HG02571 (cell line): ENCODE measurements around the gene MBOAT7.

Experiments
- ATAC-seq: cut with Tn5 transposase; IDR thresholded peaks from one replicate; pipeline ENCODE4 v1.9.1; 2021; ENCODE audit warnings: mild to moderate bottlenecking, moderate library complexity; ENCODE audit not compliant: unreplicated experiment

The MBOAT7 gene

GRCh38 chr19:54164369-54165068 is 24.9 kb downstream of the MBOAT7 start:
- no peak for ATAC-seq

- no peak for ATAC-seq
Measured at GRCh38 chr19:54162884-54163283, 26.5 kb downstream of the MBOAT7 start.

- no peak for ATAC-seq
Measured at GRCh38 chr19:54162241-54162805, 27.1 kb downstream of the MBOAT7 start.

- no peak for ATAC-seq
Measured at GRCh38 chr19:54160854-54161253, 28.5 kb downstream of the MBOAT7 start.

GRCh38 chr19:54160182-54160811 is 29.1 kb downstream of the MBOAT7 start:
- ATAC-seq, result no peak

- peak; percentile 79 for ATAC-seq
Measured at GRCh38 chr19:54159352-54160181, 29.8 kb downstream of the MBOAT7 start, which contains the start of gene LENG1. Gene LENG1, minus strand, starts transcription at chr19:54159721. Its CDS starts 26 bp downstream, at chr19:54159695.

GRCh38 chr19:54158812-54159351 is 30.5 kb downstream of the MBOAT7 start:
- no peak for ATAC-seq

GRCh38 chr19:54156953-54157352 is 32.4 kb downstream of the MBOAT7 start:
- ATAC-seq, result no peak

- no peak for ATAC-seq
Measured at GRCh38 chr19:54156490-54156889, 32.9 kb downstream of the MBOAT7 start.

GRCh38 chr19:54155694-54156093 is 33.7 kb downstream of the MBOAT7 start:
- ATAC-seq, result no peak

GRCh38 chr19:54154603-54155345 is 34.6 kb downstream of the MBOAT7 start:
- no peak for ATAC-seq

- ATAC-seq, result no peak
Measured at GRCh38 chr19:54153731-54154326, 35.6 kb downstream of the MBOAT7 start.

GRCh38 chr19:54152878-54153524 is 36.4 kb downstream of the MBOAT7 start:
- ATAC-seq, result no peak

GRCh38 chr19:54152267-54152666 is 37.1 kb downstream of the MBOAT7 start:
- ATAC-seq, result no peak

- no peak for ATAC-seq
Measured at GRCh38 chr19:54151362-54152035, 37.9 kb downstream of the MBOAT7 start.

GRCh38 chr19:54149021-54149812 is 40.2 kb downstream of the MBOAT7 start:
- ATAC-seq, result no peak

- ATAC-seq, result no peak
Measured at GRCh38 chr19:54148158-54148557, 41.2 kb downstream of the MBOAT7 start.

GRCh38 chr19:54147676-54148075 is 41.7 kb downstream of the MBOAT7 start:
- no peak for ATAC-seq
